NCI-H2107 treated with DMSO at 0.1 percent for 48 hours (cell line): ENCODE measurements around the gene SLC8A1.
"Not testable (repeated sequence)": the region's sequence is repeated elsewhere in the genome, so short reads cannot be mapped to it uniquely, and the experiment has no call there.

Experiments used
- DNase-seq: peaks from one replicate; lab custom pipeline; 2025; ENCODE audit not compliant: unreplicated experiment; lab: John Stamatoyannopoulos, UW

The SLC8A1 gene

GRCh38 chr2:40090044-40090443 lies 361.8 kb downstream of the SLC8A1 start:
- DNase-seq: no peak

DNA sequence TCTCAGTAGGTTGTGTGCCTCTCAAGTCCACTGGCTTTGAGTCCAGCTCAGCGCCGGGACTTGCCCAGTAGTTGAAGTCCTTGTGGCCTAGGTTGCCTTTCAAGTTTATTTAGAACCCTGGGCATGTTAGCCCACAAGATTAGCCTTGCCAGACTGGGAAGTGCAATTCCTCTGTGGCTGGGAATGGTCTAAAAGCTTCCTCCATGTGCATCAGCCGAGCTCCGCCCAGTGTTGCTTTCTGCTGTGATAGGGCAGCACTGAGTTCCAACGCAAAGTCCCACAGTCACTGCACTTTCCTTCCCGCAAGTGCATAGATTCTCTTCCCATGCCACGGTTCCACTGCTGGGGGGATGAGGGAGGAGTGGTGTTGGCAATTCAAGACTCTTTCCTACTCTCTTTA lies 364.0 kb downstream of the SLC8A1 start:
- DNase-seq: no peak

DNA sequence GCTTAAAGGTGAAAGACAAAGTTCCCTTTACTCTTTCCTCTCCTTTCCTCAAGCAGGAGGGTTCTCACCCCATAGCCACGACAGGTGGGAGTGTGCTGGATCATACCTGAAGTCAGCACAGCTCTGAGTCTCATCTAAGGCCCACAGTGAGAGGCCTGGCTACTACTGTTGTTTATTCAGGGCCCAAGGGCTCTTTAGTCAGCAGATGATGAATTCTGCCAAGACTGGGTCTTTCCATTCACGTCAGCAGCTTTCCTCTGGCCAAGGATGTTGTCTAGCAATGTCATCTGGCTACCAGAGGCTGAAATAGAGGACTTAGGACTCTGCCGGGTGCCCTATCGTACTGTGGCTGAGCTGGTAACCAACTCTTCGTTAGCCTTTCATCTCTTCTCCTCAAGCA lies 364.5 kb downstream of the SLC8A1 start:
- DNase-seq: no peak

GRCh38 chr2:40085786-40086185 lies 366.1 kb downstream of the SLC8A1 start:
- DNase-seq: no peak

DNA sequence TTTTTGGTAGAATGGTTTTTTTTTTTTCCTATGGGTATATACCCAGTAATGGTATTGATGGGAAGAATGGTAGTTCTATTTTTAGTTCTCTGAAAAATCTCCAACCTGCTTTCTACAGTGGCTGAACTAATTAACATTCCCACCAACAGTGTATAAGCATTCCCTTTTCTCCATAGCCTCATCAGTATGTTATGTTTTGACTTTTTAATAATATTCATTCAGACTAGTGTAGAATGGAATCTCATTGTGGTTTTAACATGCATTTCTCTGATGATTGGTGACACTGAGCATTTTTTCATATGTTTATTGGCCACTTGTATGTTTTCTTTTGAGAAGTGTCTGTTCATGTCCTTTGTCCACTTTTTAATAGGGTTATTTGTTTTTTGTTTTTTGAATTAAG lies 378.6 kb downstream of the SLC8A1 start:
- DNase-seq: not testable (repeated sequence)

- no peak for DNase-seq
Observed at GRCh38 chr2:40072442-40073232, 379.3 kb downstream of the SLC8A1 start.

- peak; percentile 15 for DNase-seq
Observed at GRCh38 chr2:40062381-40062780, 389.5 kb downstream of the SLC8A1 start.

DNA sequence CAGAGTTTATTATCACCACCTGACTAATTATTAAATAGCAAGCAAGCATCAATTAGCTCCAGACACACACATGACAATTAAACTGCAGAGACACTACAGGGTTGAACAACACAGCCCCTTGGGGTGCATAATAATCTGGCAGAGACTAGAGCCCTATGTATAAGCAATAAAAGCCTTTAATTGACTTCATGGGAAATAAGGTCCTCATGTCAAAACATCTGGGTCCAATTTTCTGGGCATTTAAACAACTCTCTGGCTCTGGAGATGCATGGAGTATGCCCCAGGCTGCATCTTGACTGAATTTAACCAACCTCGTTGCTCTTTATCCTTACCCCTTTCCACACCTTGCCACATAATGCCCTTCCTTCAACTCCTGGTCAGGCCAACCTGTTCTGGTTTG lies 402.1 kb downstream of the SLC8A1 start:
- no peak for DNase-seq

- no peak for DNase-seq
Observed at GRCh38 chr2:40048506-40048905, 403.4 kb downstream of the SLC8A1 start.

DNA sequence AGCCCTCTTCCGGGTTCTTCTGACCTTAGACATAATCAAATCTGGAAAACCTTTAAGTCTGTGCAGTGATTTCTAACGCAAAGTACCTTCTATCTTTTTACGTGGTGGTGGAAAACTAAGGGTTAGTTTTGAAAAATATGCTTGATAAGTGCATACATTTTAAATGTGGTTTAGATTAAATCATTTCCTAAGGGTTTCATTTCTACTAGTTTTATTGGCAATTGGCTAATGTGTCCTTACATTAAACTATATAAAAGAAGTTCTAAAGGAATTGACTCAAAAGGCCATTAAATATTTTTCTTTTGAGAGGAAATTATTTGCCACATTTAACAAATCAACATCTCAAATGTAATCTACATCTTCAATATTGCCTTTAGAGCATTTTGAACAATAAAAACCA lies 404.5 kb downstream of the SLC8A1 start:
- no peak for DNase-seq
